HEK293T (cell line): Measurements from ENCODE around the gene RGP1.
A peak's percentile ranks its signal among the peaks of the same experiment; 100 is the strongest.

Experiments used
- CTCF ChIA-PET: fragments of 350-600 bp; formaldehyde crosslinking; extraction: SDS; loops from one replicate; lab custom pipeline; 2021; ENCODE audit warnings: antibody characterized with exemption, inconsistent platforms; lab: Yijun Ruan, JAX
- POLR2A ChIA-PET: fragments of 350-600 bp; formaldehyde crosslinking; extraction: SDS; loops from one replicate; lab custom pipeline; 2020; ENCODE audit warnings: antibody characterized with exemption, inconsistent platforms; lab: Yijun Ruan, JAX
- DNase-seq: peaks from one replicate; pipeline ENCODE4 v3.0.0; 2012; ENCODE audit warnings: mixed read lengths; ENCODE audit errors: extremely low spot score
- ARNT ChIP-seq: fragments of 450-650 bp; IDR thresholded peaks from 2 replicates; pipeline ENCODE4 v1.6.1; 2017; ENCODE audit warnings: mild to moderate bottlenecking
- BHLHE40 ChIP-seq: fragments of 450-650 bp; IDR thresholded peaks from 2 replicates; pipeline ENCODE4 v1.6.1; 2016; ENCODE audit warnings: mild to moderate bottlenecking, moderate library complexity, borderline replicate concordance
- CTBP1 ChIP-seq: fragments of 450-650 bp; IDR thresholded peaks from 2 replicates; pipeline ENCODE4 v1.6.1; 2016; ENCODE audit warnings: borderline replicate concordance
- ELF4 ChIP-seq: fragments of 450-650 bp; IDR thresholded peaks from 2 replicates; pipeline ENCODE4 v1.6.1; 2017; ENCODE audit warnings: antibody characterized with exemption
- FOXA1 ChIP-seq: fragments of 450-650 bp; IDR thresholded peaks from 2 replicates; pipeline ENCODE4 v1.6.1; 2016; ENCODE audit warnings: mild to moderate bottlenecking
- FOXK2 ChIP-seq: fragments of 450-650 bp; IDR thresholded peaks from 2 replicates; pipeline ENCODE4 v1.6.1; 2016; ENCODE audit warnings: mild to moderate bottlenecking
- FOXM1 ChIP-seq: fragments of 450-650 bp; IDR thresholded peaks from 2 replicates; pipeline ENCODE4 v1.6.1; 2017; ENCODE audit warnings: mild to moderate bottlenecking, borderline replicate concordance
- HDGF ChIP-seq: fragments of 450-650 bp; IDR thresholded peaks from 2 replicates; pipeline ENCODE4 v1.6.1; 2017; ENCODE audit warnings: antibody characterized with exemption, borderline replicate concordance
- L3MBTL2 ChIP-seq: fragments of 450-650 bp; conservative IDR thresholded peaks from 2 replicates; pipeline ENCODE4 v1.6.1; 2016; ENCODE audit warnings: mild to moderate bottlenecking
- LEF1 ChIP-seq: fragments of 450-650 bp; IDR thresholded peaks from 2 replicates; pipeline ENCODE4 v1.6.1; 2017; ENCODE audit warnings: mild to moderate bottlenecking, borderline replicate concordance
- NFRKB ChIP-seq: fragments of 450-650 bp; IDR thresholded peaks from 2 replicates; pipeline ENCODE4 v1.6.1; 2016; ENCODE audit warnings: mild to moderate bottlenecking, moderate library complexity
- SP1 ChIP-seq: fragments of 450-650 bp; IDR thresholded peaks from 2 replicates; pipeline ENCODE4 v1.6.1; 2017
- SUZ12 ChIP-seq: fragments of 450-650 bp; IDR thresholded peaks from 2 replicates; pipeline ENCODE4 v1.6.1; 2016; ENCODE audit warnings: mild to moderate bottlenecking
- TARDBP ChIP-seq: fragments of 450-650 bp; IDR thresholded peaks from 2 replicates; pipeline ENCODE4 v1.6.1; 2016
- ZNF384 ChIP-seq: fragments of 450-650 bp; IDR thresholded peaks from 2 replicates; pipeline ENCODE4 v1.6.1; 2016
- TF ChIP-seq, protein P1 (sequence below): fragments of 450-650 bp; IDR thresholded peaks from 2 replicates; pipeline ENCODE4 v1.6.1; 2016

The RGP1 gene

DNA sequence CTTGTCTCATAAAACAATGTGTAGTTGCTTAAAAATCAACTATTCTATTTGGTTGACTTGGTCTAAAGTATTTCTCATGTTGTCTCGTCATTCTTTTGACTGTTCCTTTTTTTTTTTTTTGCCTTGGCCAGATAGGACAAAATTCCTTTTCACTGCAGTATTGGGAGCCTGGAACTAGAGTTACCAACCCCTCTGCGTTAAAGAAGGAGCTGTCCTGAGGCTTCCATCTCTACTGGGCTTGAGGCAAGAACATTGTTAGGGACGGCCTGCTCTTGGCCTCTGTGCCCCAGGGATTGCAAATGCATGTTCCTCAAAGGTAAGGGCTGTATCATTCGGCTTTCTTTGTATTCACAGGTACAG is 40.9 kb downstream of the RGP1 start:
- no peak for DNase-seq
- TF ChIP-seq, protein P1, sequence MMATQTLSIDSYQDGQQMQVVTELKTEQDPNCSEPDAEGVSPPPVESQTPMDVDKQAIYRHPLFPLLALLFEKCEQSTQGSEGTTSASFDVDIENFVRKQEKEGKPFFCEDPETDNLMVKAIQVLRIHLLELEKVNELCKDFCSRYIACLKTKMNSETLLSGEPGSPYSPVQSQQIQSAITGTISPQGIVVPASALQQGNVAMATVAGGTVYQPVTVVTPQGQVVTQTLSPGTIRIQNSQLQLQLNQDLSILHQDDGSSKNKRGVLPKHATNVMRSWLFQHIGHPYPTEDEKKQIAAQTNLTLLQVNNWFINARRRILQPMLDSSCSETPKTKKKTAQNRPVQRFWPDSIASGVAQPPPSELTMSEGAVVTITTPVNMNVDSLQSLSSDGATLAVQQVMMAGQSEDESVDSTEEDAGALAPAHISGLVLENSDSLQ = no peak
- TF ChIP-seq TARDBP (no peak), NFRKB (no peak), FOXM1 (no peak), CTBP1 (no peak), LEF1 (no peak), FOXK2 (no peak), ARNT (no peak)
- ChIA-PET POLR2A (interaction anchor here (1.2 kb wide), 1 partner anchor 24 kb away, joined by 8 read pairs; the partner anchor contains the start of gene HINT2), CTCF (interaction anchor here (0.6 to 1.4 kb wide), 10 partner anchors 9 to 1672 kb away, joined by 3 to 16 read pairs (median 4); partner anchors contain the start of gene SPAG8)

DNA sequence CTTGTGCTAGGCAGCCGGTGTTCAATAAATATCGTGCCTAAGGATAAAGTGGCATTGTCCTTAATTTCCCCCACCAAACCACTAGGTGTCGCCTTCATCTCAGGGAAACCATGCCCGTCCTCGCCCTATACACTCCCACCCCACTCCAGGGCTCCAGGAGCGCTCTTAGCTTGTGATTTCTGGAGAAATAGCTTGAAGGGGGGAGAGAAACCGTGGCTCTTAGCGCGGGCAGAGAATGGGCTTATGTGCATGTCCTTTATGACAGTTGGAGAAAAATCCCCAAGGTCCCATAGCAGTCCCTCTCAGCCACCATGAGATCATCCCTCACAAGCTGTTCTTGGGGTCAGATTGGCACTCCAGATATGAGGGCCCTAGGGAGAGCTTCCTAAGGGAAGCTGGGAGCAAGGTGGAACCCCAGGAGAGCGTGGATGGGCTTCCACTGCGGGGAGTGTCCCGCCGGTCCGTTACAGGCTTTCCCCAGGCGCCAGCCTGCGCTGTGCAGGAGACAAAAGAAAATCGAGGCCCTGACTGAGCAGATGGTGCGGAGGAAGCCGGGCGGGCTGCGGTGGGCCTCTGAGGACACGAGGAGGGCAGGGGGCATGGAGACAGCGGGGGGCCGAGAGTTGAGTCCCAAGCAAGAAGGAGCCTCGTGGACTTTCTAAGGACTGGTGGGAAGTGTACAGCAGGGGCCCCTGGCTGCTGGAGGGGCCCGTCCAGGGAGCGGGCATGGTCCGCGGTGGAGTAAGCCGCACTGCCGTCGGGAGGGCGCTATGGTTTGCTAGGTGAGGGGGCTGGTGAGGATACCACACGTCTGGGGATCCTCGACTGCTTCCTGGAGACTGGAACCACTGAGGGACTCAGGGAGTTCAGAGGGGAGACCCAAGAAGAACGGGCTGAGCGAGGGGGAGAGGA is 41.6 kb downstream of the RGP1 start:
- peak; percentile 88 for DNase-seq
- CTCF ChIA-PET = interaction anchor here (0.6 to 1.4 kb wide), 11 partner anchors 10 to 1671 kb away, joined by 3 to 16 read pairs (median 3); partner anchors contain the start of gene SPAG8
- POLR2A ChIA-PET = interaction anchor here (1.2 kb wide), 1 partner anchor 24 kb away, joined by 8 read pairs; the partner anchor contains the start of gene HINT2
- TF ChIP-seq SP1 = no peak
- no peak for TF ChIP-seq ELF4
- no peak for TF ChIP-seq LEF1
- no peak for TF ChIP-seq ARNT
- no peak for TF ChIP-seq CTBP1
- no peak for TF ChIP-seq FOXM1
- no peak for TF ChIP-seq ZNF384
- TF ChIP-seq FOXK2 = no peak

DNA sequence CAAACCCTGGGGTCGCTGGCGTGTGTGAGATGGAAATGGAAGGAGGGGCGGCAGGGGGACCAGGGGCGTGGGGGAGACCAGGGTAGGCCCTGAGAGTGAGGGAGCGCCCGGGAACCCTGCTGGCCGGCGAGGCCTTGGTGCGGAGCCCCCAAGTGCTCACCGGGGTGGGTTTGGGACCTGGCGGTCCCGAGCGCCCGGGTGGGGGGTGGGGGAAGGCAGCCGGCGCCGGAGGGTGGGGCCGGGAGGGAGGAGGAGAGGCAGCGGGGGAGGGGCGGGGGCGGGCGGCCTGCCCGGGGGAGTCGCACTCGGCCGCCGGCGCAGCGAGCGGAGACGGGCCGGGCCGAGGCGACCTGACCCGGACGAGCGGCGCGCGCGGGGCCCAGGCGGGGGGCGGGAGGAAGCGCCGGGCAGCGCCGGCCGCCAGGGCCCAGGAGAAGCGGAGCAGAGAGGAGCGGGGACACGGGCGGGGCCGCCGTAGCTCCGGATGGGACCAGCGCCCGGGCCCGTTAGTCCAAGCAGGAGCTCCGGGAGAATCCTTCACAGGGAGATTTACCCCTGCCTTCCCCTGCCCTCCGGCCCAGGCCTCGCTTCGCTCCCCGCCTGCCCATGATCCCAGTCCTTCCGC is 42.3 kb downstream of the RGP1 start, which contains the start of gene NPR2:
Gene NPR2 (plus strand): TSS at position 295 of the 625 bp plus-strand sequence. CDS start 818 bp downstream, outside the sequence.
- TF ChIP-seq, protein P1 = no peak
- no peak for TF ChIP-seq FOXK2
- TF ChIP-seq ZNF384 = no peak
- no peak for TF ChIP-seq HDGF
- TF ChIP-seq L3MBTL2 = no peak
- TF ChIP-seq SUZ12 = no peak
- no peak for TF ChIP-seq FOXA1
- no peak for TF ChIP-seq CTBP1
- TF ChIP-seq ELF4 = no peak
- TF ChIP-seq NFRKB = no peak
- no peak for TF ChIP-seq ARNT
- no peak for TF ChIP-seq FOXM1
- no peak for TF ChIP-seq TARDBP
- no peak for TF ChIP-seq SP1
- ChIA-PET POLR2A (no interaction called here), CTCF (no interaction called here)
- no peak for DNase-seq

DNA sequence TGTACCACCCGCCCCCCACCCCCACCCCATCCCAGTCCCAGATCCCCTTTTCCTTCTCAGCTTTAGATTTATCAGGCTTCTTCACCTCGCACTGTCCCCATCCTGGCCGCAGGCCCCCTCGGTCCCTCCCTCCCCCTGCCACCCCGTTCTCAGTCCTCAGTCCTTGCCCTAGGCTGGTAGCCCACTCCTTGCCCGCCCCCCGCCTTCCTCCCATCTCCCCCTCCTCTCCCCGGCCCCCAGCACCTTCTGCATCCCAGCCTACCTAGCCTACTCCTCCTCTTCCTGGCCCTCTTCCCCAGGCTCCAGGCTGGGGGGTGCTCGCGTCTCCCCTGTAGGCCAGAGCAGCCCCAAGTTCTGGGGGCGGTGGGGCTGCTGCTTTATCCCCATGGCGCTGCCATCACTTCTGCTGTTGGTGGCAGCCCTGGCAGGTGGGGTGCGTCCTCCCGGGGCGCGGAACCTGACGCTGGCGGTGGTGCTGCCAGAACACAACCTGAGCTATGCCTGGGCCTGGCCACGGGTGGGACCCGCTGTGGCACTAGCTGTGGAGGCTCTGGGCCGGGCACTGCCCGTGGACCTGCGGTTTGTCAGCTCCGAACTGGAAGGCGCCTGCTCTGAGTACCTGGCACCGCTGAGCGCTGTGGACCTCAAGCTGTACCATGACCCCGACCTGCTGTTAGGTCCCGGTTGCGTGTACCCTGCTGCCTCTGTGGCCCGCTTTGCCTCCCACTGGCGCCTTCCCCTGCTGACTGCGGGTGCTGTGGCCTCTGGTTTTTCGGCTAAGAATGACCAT is 43.1 kb downstream of the RGP1 start:
- no peak for TF ChIP-seq HDGF
- no peak for TF ChIP-seq FOXK2
- no peak for TF ChIP-seq NFRKB
- no peak for TF ChIP-seq ZNF384
- no peak for TF ChIP-seq FOXM1
- TF ChIP-seq LEF1 = no peak
- no peak for TF ChIP-seq BHLHE40
- no peak for TF ChIP-seq SP1
- TF ChIP-seq ARNT = no peak
- no peak for TF ChIP-seq FOXA1
- TF ChIP-seq TARDBP = no peak
- DNase-seq = no peak
- CTCF ChIA-PET = interaction anchor here (0.5 kb wide), 1 partner anchor 230 kb away, joined by 3 read pairs; no protein-coding TSS in a partner anchor
- POLR2A ChIA-PET = no interaction called here

DNA sequence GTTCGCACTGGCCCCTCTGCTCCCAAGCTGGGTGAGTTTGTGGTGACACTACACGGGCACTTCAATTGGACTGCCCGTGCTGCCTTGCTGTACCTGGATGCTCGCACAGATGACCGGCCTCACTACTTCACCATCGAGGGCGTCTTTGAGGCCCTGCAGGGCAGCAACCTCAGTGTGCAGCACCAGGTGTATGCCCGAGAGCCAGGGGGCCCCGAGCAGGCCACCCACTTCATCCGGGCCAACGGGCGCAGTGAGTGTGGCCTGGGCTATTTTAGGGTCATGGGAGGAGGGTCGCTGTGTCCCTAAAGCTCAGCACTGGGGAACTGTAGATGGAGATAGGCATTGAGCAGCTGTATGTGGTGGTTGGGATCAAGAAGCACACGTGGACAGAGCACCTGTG is 43.7 kb downstream of the RGP1 start:
- no peak for DNase-seq
- no peak for TF ChIP-seq ARNT
- no peak for TF ChIP-seq FOXK2
- TF ChIP-seq BHLHE40 = no peak
- no peak for TF ChIP-seq ELF4
- no peak for TF ChIP-seq HDGF
- TF ChIP-seq SP1 = no peak
- TF ChIP-seq, protein P1 = no peak
- no peak for TF ChIP-seq TARDBP
- no peak for TF ChIP-seq LEF1
- TF ChIP-seq ZNF384 = no peak
- no peak for TF ChIP-seq FOXA1
- CTCF ChIA-PET = interaction anchor here (0.5 kb wide), 1 partner anchor 230 kb away, joined by 3 read pairs; no protein-coding TSS in a partner anchor
- POLR2A ChIA-PET = no interaction called here
